GM21576 (cell line): Measurements from ENCODE around the gene MAP7.
"Not testable (repeated sequence)": the region's sequence is repeated elsewhere in the genome, so short reads cannot be mapped to it uniquely, and the experiment has no call there.

ENCODE experiments used
- ATAC-seq: cut with Tn5 transposase; IDR thresholded peaks from one replicate; pipeline ENCODE4 v1.9.1; 2021; ENCODE audit warnings: mild to moderate bottlenecking, moderate library complexity; ENCODE audit not compliant: unreplicated experiment

Gene MAP7

DNA sequence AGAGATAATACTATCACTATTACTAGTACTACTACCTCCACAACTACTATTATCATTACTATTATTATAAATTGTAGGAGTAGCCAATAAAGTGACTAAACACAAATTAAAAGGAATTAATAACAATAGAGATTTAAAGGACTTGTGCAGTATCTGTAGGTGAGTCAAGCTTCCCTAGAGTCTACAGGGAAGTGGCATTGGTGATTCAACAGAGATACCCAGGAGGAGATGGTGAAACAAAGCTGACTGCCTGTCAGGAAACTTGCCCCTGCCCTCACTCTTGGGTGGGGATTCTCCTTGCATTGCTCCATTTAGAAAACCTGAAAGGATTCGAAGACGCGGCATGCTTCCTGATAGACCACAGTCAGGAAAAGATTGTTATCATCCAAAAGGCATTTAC lies 237.2 kb downstream of the MAP7 start:
- ATAC-seq: no peak

DNA sequence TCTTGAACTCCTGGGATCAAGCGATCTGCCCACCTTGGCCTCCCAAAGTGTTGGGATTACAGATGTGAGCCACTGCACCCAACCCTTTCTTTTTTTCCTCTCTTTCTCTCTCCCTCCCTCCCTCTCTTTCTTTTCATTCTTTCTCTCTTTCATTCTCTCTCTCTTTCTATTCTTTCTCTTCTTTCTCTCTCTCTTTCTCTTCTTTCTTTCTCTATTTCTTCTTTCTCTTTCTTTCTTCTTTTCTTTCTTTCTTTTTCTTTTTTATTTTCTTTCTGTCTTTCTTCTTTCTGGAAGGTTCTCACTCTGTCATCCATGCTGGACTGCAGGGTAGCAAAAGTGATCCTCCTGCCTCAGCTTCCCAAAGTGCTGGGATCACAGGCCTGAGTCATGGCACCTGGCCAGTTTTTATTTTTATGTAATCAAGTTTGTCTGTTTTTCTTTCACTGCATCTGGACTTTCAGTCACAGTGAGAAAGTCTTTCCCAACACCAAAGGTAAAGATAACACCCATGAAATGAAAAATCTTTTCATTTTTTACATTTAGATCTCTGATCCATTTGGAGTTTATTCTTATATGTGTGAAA lies 240.4 kb downstream of the MAP7 start:
- ATAC-seq: no peak

DNA sequence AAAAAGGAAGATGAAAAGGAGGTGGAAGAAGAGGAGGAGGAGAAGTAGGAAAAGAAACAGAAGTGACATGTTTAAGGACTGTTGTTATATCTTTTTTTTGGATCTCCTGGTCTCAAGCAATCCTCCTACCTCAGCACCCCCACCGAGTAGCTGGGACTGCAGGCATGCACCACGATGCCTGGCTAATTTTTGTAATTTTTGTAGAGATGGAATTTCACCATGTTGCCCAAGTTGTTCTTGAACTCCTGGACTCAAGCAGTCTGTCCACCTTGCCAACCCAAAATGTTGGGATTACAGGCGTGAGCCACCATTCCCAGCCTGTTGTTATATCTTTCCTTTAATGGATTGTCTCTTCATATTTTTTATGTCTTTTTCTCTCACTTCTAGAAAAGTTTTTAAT lies 241.1 kb downstream of the MAP7 start:
- no peak for ATAC-seq

DNA sequence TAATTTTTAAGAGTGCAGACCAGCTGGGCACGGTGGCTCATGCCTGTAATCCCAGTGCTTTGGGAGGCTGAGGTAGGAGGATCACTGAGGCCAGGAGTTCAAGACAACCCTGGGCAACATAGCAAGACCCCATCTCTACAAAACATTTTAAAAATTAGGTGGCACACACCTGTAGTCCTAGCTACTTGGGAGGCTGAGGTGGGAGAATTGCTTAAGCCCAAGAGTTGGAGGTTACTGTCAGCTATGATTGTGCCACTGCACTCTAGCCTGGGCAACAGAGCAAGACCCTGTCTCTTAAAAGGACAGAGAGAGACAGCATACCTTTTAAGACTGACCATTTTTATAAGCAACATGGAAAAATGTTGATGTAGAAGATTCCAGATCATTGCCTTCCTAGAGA lies 241.8 kb downstream of the MAP7 start:
- ATAC-seq: not testable (repeated sequence)

DNA sequence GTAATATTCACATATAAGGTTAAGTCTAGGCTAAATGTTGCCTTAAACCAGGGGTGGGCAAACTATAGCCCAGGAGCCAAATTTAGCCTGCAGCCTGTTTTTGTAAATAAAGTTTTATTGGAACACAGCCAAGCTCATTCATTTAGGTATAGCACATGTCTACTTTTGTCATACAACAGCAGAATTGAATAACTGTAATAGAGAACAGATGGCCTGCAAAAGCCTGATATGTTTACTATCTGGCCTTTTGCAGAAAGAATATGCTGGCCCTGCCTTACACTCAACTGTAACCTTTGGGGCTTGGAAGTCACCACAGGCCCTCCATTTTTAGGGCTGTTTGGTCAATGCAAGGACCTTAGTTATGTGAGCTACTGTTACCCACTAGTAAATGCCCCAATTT lies 242.9 kb downstream of the MAP7 start:
- no peak for ATAC-seq

DNA sequence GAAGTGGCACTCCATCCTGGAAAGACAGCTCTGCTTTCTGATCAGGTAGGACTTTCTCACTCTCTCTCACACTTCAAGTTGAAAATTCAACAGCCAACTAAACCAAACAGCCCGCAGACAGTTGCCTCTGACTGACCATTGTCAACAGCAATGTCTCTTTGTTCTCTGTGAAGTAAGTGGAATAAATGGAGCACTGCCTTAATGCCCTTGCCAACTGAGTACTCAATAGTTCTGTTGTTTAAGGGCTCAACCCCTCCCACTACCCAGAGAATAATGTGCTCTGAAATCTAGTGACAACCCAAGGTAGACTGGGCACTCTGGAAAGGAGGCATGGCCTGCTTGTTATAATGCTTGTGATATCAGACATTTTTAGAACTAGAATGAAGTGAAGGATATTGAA lies 243.8 kb downstream of the MAP7 start:
- ATAC-seq: no peak

DNA sequence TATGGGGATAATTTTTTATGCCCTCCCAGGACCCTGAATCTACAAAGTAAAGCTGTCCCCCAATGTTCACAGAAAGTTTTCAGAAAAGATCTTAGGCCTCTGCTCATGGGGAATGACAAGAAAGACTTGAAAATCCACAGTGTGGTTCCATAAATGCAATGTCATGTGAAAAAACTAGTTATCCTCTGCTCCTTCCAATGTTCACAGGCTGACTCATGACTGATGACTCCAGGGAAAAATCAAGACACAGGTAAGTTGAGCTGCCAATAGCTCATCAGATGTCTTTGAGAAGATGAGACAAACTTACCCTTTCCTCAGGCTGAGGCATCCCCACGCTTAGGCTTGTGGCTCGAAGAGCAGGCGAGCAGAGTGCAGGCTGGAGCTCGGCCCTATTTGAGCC lies 245.8 kb downstream of the MAP7 start:
- ATAC-seq: no peak

DNA sequence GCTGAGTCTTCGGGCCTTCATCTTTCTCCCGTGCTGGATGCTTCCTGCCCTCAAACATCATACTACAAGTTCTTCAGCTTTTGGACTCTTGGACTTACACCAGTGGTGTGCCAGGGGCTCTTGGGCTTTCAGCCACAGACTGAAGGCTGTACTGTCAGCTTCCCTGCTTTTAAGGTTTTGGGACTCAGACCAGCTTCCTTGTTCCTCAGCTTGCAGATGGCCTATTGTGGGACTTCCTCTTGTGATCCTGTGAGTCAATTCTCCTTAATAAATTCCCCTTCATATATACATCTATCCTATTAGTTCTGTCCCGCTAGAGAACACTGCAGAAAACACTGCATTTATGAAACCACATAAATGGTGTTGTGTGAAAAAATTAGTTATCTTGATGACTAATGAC lies 246.7 kb downstream of the MAP7 start:
- ATAC-seq: no peak

DNA sequence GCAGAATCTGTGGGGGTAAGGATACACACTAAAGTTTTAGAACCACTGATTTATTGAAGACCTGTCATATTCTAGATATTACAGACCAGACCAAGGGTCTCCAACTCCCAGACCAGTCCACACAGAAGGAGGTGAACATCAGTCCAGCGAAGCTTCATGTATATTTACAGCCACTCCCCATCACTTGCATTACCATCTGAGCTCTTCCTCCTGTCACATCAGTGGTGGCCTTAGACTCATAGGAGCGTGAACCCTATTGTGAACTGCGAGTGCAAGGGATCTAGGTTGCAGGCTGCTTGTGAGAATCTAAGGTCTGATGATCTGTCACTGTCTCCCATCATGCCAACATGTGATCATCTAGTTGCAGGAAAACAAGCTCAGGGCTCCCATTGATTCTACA lies 255.6 kb downstream of the MAP7 start:
- no peak for ATAC-seq
